ENCODE results near the gene TRAF3IP3. TPM values are rescaled to one million over a fixed set of nuclear protein-coding genes. Genes with fewer than 3 reads are reported as not detected.

TRAF3IP3 gene
- total and polyA plus RNA-seq, 2 donors (not counting 3 experiments of a cell fraction or from before 2014, with no cell fraction given): not detected

- dilution Hi-C loops (cut with MboI; ENCODE audit: extremely low pct_ligation_motif_present, low sequenced_read_pairs): no loop called here
- Histone ChIP-seq H3K4me1 (ENCODE audit: control insufficient read depth, extremely low read depth, insufficient read depth, low read length) (peaks cover 10% of the 10 kb centered on the region), H3K36me3 (ENCODE audit: control insufficient read depth in 2 of 2, extremely low read depth in 1 of 2, insufficient read depth in 2 of 2, low read length in 2 of 2) (peaks cover 0 to 1% of the 10 kb centered on the region in 2 experiments), H3K27me3 (ENCODE audit: control insufficient read depth in 2 of 2, insufficient read depth in 2 of 2, low read length in 2 of 2) (no peaks in the 10 kb centered on the region), H4K20me1 (replicated peaks; ENCODE audit: control insufficient read depth, extremely low read depth, insufficient read depth, low read length) (no peaks in the 10 kb centered on the region), H2AFZ (ENCODE audit: low read depth, low read length) (no peak overlapping the region), H3K27ac (ENCODE audit: insufficient read depth, low read depth, low read length) (no peak overlapping the region), H3K9me3 (replicated peaks; ENCODE audit: control insufficient read depth, insufficient read depth, low read length) (no peaks in the 10 kb centered on the region), H3K9me1 (replicated peaks; ENCODE audit: control insufficient read depth, extremely low read depth, insufficient read depth, low read length) (no peaks in the 10 kb centered on the region), H3K4me3 (replicated peaks in 1 of 3; ENCODE audit: insufficient read depth in 1 of 3, low read depth in 1 of 3, low read length in 3 of 3) (peak overlapping the region in 1 of 3 experiments; percentile 90), H3K4me2 (ENCODE audit: insufficient read depth, low read length) (peak overlapping the region; percentile 96), H3K79me2 (ENCODE audit: control insufficient read depth, insufficient read depth, low read length) (no peaks in the 10 kb centered on the region), H3K9ac (replicated peaks; ENCODE audit: extremely low read depth, insufficient read depth, low read length) (peak overlapping the region; percentile 95)
- intact Hi-C loops (cut with micrococcal nuclease): no loop called here
- ChIA-PET POLR2A (interaction anchor here (1.4 kb wide), 2 partner anchors 14 to 57 kb away, joined by 4 to 5 read pairs; no protein-coding TSS in a partner anchor), CTCF (interaction anchor here (0.8 to 1.2 kb wide), 3 partner anchors 9 to 19 kb away, joined by 3 read pairs; no protein-coding TSS in a partner anchor)
- DNase-seq (ENCODE audit: low read depth, low spot score) (no peak), FAIRE-seq (peak; percentile 37)
- no TSS peak for BruUV-seq (replicated peaks)
- TF ChIP-seq POLR2A (IDR thresholded peaks at IDR 0.05; ENCODE audit: low read depth, low read length): no peak
- TF ChIP-seq MAX (IDR thresholded peaks at IDR 0.05; ENCODE audit: insufficient read depth, insufficient read length): no peak
- no peak for TF ChIP-seq POLR2AphosphoS5 (IDR thresholded peaks at IDR 0.05; ENCODE audit: insufficient read depth, low read depth, low read length)
- TF ChIP-seq MYC (IDR thresholded peaks at IDR 0.05; ENCODE audit: low read depth, low read length): no peak
- no peak for TF ChIP-seq GATA2 (IDR thresholded peaks at IDR 0.05; ENCODE audit: insufficient read depth, insufficient read length, low read depth, low read length)
- no peak for TF ChIP-seq FOS (IDR thresholded peaks at IDR 0.05; ENCODE audit: borderline replicate concordance, insufficient read depth, low read length)
- no peak for TF ChIP-seq EZH2 (IDR thresholded peaks at IDR 0.05; ENCODE audit: borderline replicate concordance, low read depth, low read length, severe bottlenecking)
- no peak for TF ChIP-seq CTCF (IDR thresholded peaks at IDR 0.05; ENCODE audit: extremely low read depth in 1 of 2, insufficient read depth in 1 of 2, low read depth in 1 of 2, low read length in 2 of 2)
- TF ChIP-seq JUN (IDR thresholded peaks at IDR 0.05; ENCODE audit: borderline replicate concordance, insufficient read depth, insufficient read length, low read depth): no peak
Measured at GRCh38 chr1:209783386-209783785, 27.5 kb downstream of the TRAF3IP3 start.
